GM19025 (cell line): ENCODE measurements around the gene RASAL1.

Source experiments
- ATAC-seq: cut with Tn5 transposase; IDR thresholded peaks from one replicate; pipeline ENCODE4 v1.9.1; 2021; ENCODE audit warnings: mild to moderate bottlenecking, low read depth, moderate library complexity; ENCODE audit not compliant: unreplicated experiment

RASAL1 gene

DNA sequence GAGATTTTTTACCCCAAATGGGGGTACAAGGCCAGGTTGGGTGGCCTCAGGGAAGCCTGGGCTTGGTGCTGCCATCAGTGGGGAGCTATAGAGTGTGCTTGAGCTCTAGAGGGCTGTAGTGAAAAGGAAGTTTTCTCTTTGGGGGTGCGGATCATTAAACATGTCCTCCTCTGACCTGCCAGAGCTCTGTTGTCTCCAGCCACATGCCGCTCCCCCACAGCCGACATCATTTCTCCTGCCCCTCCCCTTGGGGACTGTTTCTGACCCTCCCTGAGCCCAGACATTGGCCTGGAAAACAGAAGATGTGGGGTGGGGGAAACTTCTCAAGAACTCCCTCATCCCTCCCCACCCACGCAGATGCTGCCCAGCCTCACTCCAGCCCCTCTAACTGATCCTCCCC lies 53.7 kb downstream of the RASAL1 start:
- no peak for ATAC-seq

DNA sequence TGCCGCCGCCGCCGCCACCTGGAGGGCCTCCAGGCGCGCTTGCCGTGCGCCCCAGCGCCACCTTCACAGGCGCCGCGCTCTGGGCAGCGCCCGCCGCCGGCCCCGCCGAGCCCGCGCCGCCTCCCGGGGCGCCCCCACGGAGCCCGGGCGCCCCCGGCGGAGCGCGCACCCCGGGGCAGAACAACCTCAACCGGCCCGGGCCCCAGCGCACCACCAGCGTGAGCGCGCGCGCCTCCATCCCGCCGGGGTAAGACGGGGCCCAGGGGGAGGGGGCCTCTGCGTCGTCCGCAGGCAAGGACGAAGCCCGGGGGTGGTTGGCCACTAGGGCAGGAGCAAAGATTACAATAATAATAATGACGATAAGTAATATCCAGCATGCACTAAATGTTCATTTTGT lies 57.7 kb downstream of the RASAL1 start:
- ATAC-seq, result no peak

DNA sequence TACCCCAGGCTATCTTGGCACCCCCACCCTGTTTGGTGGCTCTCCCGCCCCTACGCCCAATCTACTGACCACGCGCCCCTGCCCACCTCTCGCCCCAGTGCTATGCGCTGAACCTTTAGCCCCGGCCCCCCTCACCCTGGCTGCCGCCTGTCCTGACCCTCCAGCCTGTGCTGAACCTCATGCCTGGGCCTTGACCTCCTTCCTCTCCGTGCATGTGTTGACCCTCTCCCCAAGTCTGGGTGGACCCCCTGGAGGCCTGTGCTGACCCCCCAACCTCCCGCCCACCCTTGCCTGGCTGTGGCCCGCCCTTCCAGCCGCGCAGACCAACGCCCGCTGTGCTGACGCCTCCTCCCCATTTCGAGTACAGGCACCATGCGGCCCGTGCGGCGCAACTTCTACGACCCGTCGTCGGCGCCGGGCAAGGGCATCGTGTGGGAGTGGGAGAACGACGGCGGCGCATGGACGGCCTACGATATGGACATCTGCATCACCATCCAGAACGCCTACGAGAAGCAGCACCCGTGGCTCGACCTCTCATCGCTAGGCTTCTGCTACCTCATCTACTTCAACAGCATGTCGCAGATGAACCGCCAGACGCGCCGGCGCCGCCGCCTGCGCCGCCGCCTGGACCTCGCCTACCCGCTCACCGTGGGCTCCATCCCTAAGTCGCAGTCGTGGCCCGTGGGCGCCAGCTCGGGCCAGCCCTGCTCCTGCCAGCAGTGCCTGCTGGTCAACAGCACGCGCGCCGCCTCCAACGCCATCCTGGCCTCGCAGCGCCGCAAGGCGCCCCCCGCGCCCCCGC lies 58.3 kb downstream of the RASAL1 start:
- ATAC-seq, result no peak

DNA sequence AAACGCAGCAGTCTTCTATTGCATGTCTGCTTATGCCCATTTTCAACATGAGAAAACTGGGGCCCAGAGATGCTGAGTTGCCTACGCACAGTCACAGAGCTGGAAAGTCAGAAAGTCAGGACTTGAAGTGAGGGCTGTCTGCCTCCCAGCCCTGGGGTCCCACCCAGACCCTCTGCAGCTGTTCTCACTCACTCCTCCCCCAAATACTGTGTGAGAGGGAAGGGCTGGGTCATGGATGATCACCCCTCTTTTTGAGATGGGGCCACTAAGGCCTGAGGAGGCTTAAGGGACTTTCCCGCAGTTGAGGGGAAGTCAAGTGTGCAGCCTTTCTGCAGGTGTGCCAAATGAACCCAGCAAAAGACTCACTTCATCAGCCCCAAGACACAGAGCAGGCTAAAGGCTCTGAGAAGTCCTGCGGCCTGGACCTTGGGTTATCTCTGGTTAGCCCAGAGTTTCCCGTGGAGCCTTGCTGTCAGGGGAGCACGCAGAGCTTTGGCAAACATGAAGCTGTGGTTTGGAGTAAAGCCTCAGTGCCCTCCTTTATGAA lies 60.4 kb downstream of the RASAL1 start:
- peak; percentile 87 for ATAC-seq

DNA sequence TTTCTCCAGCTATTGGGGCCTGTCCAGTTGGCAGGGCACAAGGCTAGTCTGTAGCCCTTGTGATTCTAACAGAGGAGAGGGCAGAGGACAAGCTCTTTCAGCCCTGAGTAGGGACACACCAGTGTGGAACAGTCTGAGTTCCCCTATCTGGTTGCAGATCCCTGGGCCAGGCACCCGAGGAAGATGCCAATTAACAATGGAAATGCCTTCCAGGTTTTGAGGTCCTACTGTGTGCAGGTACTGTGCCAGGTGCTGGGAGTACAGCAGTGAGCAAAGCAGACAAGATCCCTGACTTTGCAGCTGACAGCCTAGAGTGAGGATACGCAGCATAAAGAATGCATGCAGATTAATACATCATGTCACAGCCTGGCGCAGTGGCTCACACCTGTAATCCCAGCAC lies 62.0 kb downstream of the RASAL1 start:
- ATAC-seq, result no peak

DNA sequence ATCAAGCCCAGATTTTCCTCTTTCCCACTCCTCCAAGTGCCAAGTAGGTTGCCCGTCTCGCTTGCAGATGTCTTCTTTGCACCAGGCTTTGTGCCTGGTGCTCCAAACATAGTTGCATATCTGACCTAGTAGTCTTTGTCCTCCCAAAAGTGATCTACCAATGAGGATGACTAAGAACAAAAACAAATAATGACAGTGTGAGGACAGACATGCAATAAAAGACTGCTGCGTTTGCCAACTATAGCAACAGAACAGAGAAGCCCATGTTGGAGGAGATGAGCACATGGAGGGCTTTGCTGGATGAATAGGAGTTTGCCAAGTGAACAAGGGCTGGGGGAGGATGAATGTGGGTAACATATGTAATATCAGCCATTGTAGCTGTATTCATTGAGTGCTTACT lies 63.4 kb downstream of the RASAL1 start:
- ATAC-seq, result no peak

DNA sequence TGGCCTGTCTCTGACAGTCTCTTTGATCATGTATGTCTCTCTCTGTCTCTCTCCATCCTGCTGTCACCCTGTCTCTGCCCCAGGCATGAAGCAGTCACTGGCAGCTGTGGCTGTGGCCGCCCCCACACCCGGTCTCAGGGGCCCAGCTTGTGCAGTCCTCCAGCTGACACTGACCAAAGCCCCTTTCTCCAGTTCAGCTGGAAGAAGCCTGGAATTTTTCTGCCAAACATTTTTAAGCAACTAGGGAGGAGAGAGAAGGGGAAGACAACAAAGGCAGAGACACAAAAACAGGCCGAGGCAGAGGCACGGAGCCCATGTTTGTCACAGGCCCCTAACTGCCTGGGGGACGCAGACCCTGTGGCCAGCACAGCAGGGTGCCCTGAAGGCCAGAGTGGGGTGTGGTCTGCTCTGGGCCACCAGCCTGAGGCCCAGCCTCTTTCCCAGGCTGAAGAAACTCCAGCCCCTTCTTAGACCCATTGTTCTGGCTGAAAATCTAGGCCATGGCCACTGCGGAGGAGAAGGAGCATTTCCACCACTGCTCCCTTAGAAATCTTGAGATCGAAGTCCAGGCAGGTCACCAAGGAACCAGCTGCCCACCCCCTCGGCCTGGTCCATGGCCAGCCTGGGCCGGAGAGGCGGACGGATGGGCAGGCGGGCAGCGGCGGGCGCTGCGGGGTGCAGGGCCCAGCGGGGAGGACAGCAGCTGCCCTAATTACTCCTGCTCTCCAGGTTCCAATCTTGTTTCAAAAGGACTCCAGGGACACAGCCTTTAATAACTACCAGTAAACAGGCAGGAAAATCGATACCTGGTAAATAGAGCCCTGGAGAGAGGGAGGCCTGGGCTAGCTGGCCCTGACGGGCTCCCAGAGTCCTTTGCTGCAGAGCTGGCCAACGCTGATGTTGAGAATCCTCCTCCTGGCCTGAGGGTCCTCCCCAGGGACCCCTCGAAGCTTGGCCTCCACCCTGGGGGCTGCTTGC lies 64.1 kb downstream of the RASAL1 start:
- no peak for ATAC-seq

DNA sequence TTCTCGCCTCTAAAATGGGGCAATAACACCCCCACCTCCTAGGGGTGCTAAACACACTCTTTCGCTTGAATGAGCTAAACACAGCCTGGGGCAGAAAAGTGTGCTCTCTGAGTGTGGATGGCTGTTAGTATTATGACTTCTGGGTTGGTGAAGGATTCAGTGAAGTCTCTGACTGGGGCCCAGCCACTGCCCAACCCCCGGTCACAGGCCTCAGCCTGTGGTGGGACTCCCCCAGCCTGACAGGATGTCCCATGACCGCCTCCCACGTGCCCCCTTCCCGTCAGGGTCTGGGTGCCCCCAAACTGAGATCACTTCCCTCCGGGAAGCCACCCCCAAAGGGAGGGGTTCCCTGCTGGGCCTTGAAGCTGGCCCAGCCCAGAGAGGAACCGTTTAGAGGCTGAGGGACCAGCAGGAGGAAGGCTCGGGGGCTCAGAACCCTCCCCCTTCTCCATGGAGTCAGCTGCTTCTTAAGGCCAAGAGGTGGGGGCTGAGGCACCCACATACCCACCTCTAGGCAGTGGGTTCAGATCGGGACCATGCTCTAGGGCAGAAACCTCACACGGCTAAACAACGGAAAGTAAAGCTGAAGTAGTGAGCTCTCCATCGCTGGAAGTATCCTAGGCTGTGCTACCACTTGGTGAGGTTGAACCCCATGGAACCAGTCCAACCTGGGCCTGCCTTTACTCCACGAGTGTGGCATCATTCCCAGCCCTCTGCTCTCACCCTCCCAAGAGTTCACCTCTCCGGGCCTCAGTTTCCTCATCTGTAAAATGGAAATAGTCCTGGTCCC lies 65.2 kb downstream of the RASAL1 start:
- ATAC-seq, result no peak

DNA sequence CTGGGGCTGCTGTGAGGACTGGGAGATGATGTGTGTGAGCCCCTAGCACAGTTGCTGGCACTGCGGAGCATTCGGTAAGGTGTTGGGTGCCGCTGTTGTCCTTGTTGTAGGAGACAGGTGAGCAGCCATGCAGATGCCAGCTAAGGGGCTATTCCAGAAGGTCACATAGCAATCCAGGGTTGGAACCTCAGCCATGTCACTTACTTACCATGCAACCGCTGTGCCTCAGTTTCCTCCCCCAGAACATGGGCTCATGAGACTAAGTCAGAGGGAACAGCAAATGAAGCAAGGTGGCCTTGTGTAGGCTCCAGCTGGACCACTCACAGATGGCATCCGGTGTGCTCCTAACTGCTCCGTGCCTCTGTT lies 65.8 kb downstream of the RASAL1 start:
- no peak for ATAC-seq

DNA sequence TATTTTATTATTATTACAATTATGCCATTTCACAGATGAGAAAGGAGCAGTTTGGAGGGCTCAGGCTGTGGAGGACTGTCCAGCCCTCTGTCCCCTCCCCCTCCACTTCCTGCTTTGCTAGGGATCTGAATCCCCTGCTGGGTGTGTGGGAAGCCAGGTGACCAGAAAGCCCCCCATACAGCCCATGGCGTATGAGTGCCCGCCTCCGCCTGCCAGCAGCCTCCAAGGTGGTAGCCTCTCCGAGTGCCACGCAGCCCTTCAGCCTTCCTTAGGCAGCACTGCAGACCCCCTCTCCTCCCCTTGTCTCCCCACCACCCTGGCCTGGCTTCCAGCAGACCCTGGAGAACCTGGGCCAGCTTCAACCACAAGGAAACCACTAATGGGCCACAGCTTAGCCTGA lies 66.4 kb downstream of the RASAL1 start:
- no peak for ATAC-seq

DNA sequence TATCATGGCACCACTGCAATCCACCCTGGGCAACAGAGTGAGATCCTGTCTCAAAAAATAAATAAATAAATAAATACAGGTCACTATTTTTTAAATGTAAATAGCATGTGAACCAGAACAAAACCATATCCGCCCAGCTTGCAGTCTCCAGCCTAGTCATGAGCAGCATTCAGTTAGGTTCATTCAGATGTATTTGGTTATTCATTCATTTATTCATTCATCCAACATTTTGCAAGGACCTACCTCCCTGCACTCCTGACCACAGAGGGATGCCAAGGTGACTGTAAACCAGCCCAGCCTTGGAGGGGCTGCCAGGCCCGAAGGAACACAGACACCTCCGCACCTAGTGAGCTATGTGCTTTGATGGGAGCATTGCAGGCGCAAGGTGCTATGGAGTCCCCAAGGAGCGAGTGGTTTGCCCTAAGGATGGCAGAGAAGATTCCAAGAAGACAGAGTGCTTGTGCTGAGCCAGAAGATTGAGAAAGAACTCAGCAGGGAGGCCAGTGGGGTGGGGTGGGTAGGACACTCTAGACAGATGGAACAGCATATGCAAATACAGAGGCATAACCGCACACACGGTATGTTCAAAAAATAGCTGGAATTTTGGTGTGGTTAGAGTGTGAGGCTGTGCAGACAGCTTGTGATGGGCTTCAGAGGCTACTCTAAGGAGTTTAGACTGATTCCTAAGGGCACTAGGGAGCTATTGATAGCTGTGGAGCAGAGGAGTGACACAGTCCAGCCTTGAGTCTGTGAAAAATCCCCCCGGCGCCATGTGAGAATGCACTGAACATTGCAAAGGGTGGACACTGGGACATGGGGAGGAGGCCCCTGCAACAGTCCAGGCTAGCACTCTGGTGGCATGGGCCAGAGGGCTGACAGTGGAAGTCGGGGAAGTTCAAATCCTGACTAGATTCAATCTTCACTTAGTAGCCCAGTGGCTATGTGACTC lies 67.3 kb downstream of the RASAL1 start:
- ATAC-seq, result no peak

DNA sequence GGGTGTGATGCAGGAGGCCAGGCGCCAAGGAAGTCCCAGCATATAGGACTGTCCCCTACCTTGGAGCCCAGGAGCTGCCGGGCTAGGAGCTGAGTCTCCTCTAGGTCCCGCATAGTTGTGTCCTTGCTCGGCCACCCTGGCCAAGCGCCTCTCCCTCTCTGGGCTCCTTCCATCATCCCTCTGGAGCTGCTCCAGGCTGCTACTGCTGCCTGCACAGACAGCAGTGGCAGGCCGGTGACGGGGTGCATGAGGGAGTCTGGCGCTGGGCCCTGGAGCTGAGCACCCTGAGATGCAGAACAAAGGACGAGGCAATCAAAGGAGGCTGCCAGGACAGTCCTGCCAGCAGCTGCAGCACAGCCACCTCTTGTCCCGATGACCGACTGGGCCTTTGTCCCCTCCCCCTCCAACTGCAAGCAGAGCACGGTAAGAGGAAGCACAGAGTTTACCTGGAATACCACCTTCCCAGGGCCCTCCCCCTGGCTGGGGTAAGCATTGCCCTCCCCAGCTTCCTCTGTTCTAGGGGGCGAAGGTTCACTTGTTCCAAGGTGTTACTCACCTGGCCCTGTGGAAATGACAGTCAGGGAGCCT lies 68.7 kb downstream of the RASAL1 start:
- no peak for ATAC-seq

DNA sequence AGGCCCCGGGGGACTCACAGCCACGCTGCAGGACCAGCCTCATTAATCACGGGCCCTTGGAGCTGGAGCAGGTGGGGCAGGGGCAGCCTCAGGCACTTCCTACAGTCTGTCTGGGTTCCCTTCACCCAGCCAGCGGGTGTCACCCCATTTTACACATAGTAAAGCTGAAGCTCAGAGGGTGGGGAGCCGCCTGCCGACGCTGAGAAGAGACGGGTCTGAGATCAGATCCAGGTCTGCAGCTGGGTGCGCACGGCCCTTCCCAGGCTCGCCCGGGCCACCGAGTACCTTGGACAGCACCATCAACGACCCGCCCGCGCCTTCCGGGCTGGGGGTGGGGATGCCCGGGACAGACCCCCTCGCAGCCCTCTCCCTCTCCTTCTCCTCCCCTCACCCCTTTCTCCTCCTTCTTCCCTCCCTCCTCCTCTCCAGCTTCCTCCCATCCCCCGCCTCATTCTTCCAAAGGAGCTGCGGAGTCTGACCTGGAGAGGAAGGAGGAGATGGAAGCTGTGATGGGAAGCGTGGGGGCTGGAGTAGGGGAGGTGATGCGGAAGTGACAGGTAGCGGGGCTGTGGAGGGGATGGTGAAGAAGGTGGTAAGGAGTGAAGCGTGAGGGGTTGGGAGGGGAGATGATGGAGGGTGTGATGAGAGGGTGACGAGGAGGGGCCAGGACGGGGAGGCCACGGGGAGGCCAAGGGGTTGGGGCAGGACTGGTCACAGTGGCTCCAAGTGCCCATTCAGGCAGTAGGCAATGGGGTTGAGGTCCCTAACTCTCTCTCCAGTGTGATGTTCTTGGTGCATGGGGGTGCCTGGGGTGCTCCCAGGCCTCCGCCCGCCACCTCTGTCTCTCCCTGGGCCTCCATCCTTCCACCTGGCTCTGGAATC lies 70.2 kb downstream of the RASAL1 start:
- ATAC-seq, result no peak

DNA sequence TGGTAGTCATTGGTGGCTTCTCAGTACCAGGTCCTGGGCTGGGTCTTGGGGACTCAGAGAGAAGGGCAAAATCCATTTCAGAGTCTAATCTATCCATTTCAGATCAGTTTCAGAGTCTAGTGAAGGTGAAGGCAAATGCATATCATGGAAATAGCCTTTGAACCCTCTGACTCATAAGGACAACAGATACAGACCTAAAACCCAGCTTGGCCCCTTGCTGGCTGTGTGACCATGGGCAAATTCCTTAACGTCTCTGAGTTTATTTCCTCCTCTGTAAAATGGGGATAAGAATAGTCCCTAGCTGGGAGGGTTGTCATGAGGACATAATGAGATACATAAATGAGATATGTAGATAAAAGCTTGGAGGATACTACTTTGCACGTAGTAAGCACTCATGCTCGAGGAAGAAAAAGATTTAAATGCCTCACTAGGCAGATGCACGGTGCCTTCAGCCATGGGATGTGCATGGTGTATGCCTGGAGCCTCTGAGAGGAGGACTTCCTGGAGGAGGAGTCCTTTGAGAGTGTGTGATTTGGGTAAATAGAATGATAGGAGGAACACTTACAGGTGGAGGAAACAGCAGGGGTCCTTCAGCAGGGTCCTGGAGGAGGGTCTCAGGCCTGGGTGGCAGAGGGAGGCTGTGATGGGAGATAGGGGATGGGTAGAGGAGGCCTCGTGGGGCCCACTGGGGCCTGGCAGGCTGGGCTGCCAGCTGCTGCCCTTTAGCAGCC lies 71.0 kb downstream of the RASAL1 start:
- ATAC-seq, result no peak

DNA sequence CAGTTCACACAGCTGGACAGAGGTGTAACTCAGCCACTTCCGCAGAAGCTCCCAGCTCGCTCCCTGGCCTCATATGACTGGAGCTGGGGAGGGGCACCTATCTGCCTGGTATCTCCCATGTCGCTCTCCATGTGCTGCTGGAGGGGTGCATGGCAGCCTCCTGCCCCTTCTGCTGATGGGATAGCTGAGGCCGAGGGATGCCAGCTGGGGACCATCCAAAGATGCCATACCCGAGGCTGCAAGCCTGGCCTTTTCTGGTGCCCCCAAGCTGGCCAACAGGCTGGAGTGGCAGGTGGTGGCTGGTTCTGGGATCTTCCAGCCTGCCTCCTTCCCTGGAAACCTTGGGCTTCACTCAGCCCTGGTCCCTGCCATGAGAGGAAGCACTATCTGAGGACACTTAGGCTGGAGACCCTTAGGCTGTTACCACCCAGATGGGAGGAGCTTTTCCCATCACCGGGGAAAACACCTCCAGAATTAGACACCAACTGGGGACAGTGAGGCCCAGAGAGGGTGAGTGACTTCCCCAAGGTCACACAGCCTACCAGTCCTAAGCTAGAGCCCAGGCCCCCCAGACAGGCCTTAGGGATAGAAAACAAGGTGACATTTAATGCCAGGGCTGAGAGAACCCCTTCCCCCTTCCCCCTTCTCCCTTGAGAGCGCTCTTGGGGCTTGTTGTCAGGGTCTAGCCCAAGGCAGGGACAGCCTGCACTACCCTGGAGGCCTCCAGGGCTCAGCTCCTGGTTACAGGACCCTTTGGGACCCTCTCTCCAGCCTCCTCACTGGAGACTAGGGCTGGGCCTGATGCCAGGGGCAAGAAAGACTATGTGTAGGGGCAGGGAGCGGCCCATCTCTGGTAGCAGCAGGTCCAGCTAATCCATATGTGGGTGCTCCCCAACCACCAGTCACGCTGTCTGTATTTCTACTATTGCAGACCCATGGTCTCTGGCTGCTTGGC lies 71.9 kb downstream of the RASAL1 start:
- ATAC-seq, result no peak
